Caco-2 (cell line): ENCODE measurements around the gene PADI4. TPM values are rescaled to one million over a fixed set of nuclear protein-coding genes. Genes with fewer than 3 reads are reported as not detected.
"Not testable (repeated sequence)": the region's sequence is repeated elsewhere in the genome, so short reads cannot be mapped to it uniquely, and the experiment has no call there.

Experiments
- BruUV-seq: library from RNA; stranded (reverse); fragments of 400-500 nt; replicated peaks from 2 replicates; lab custom pipeline; 2021; lab: Mats Ljungman, UMichigan
- CTCF ChIA-PET: fragments of 300-600 bp; sonication (Branson Sonifier 250); formaldehyde crosslinking; loops from one replicate; lab custom pipeline; 2022; ENCODE audit warnings: antibody characterized with exemption; lab: Charles Lee
- POLR2A ChIA-PET: fragments of 300-600 bp; sonication (Branson Sonifier 250); formaldehyde crosslinking; loops from one replicate; lab custom pipeline; 2022; ENCODE audit warnings: antibody characterized with exemption; lab: Charles Lee
- DNase-seq, 2 experiments: peaks; one replicate each; pipeline versions ENCODE4 v3.0.0 to v3.0.0-alpha.2; 2020 to 2022
- H3K27me3 ChIP-seq: replicated peaks from 2 replicates; pipeline ENCODE4 v1.6.0; 2011; ENCODE audit warnings: low read length; ENCODE audit not compliant: control insufficient read depth, insufficient read depth
- H3K36me3 ChIP-seq: 2 replicates; pipeline ENCODE4 v1.5.1; 2011; ENCODE audit warnings: low read length; ENCODE audit not compliant: control insufficient read depth, insufficient read depth
- H3K4me1 ChIP-seq: fragments of 250-450 bp; sonication (Bioruptor Pico); 2 replicates; pipeline ENCODE4 v1.5.1; 2020; ENCODE audit warnings: mild to moderate bottlenecking
- H3K4me3 ChIP-seq: 2 replicates; pipeline ENCODE4 v1.5.1; 2011; ENCODE audit warnings: low read depth, mild to moderate bottlenecking, control low read depth, low read length
- H3K9me3 ChIP-seq: fragments of 250-450 bp; sonication (Bioruptor Pico); 2 replicates; pipeline ENCODE4 v1.5.1; 2020; ENCODE audit warnings: mild to moderate bottlenecking, moderate library complexity
- H3K27ac Mint-ChIP-seq: one replicate; pipeline ENCODE4 v1.8.0; 2022; ENCODE audit warnings: mixed read lengths; ENCODE audit not compliant: unreplicated experiment
- H3K27me3 Mint-ChIP-seq: one replicate; pipeline ENCODE4 v1.8.0; 2022; ENCODE audit warnings: mixed read lengths; ENCODE audit not compliant: insufficient read depth, unreplicated experiment
- H3K36me3 Mint-ChIP-seq: one replicate; pipeline ENCODE4 v1.8.0; 2022; ENCODE audit warnings: mild to moderate bottlenecking, mixed read lengths; ENCODE audit not compliant: insufficient read depth, unreplicated experiment
- H3K4me1 Mint-ChIP-seq: one replicate; pipeline ENCODE4 v1.8.0; 2022; ENCODE audit warnings: low read depth, mixed read lengths; ENCODE audit not compliant: unreplicated experiment
- H3K4me3 Mint-ChIP-seq: one replicate; pipeline ENCODE4 v1.8.0; 2022; ENCODE audit warnings: mild to moderate bottlenecking, moderate library complexity, mixed read lengths; ENCODE audit not compliant: unreplicated experiment
- H3K9me3 Mint-ChIP-seq: one replicate; pipeline ENCODE4 v1.8.0; 2022; ENCODE audit warnings: mixed read lengths; ENCODE audit not compliant: unreplicated experiment
- CTCF ChIP-seq, 2 experiments: fragments of 200-600 bp in 1 of 2; IDR thresholded peaks; 1 replicate in 1 of 2; 2 replicates in 1 of 2; pipeline versions ENCODE4 v1.5.1 to v1.8.0; 2011 to 2022; ENCODE audit warnings: antibody characterized with exemption in 1 of 2, control low read depth in 1 of 2, inconsistent platforms in 1 of 2, low read depth in 1 of 2, low read length in 1 of 2, mild to moderate bottlenecking in 1 of 2, moderate library complexity in 1 of 2; ENCODE audit not compliant: insufficient read depth in 1 of 2, severe bottlenecking in 1 of 2, unreplicated experiment in 1 of 2
- intact Hi-C: fragments of 100-400 bp; cut with micrococcal nuclease; formaldehyde crosslinking; loops from one replicate; pipeline ENCODE4 v1.10.0; 2022; ENCODE audit not compliant: unreplicated experiment
- total RNA-seq: library from RNA; stranded (reverse); gene quantifications from 2 replicates; pipeline ENCODE4 v1.2.3, GENCODE V29; 2022

Gene PADI4
- total RNA-seq, 1 experiment from 2014 or later: not detected

GRCh38 chr1:17319561-17320350, 11.8 kb downstream of the PADI4 start:
- Mint-ChIP-seq H3K36me3 (no peaks in the 10 kb centered on the region), H3K9me3 (peaks cover 22% of the 10 kb centered on the region), H3K4me1 (peaks cover 7% of the 10 kb centered on the region), H3K4me3 (no peak overlapping the region), H3K27me3 (no peaks in the 10 kb centered on the region), H3K27ac (no peak overlapping the region)
- no peak for TF ChIP-seq CTCF (IDR thresholded peaks at IDR 0.05; ENCODE audit: insufficient read depth in 1 of 2, low read depth in 1 of 2, low read length in 1 of 2, severe bottlenecking in 1 of 2, unreplicated experiment in 1 of 2)
- H3K27me3 ChIP-seq: no peaks in the 10 kb centered on the region
- intact Hi-C loops: no loop called here
- H3K4me3 ChIP-seq: no peak overlapping the region
- BruUV-seq: no TSS peak
- ChIA-PET POLR2A (no interaction called here), CTCF (interaction anchor here (0.6 kb wide), 1 partner anchor 52 kb away, joined by 3 read pairs; no protein-coding TSS in a partner anchor)
- no peaks in the 10 kb centered on the region for H3K9me3 ChIP-seq
- no peak for DNase-seq
- H3K4me1 ChIP-seq: peaks cover 10% of the 10 kb centered on the region
- H3K36me3 ChIP-seq: no peaks in the 10 kb centered on the region

GRCh38 chr1:17321857-17322390, 13.9 kb downstream of the PADI4 start:
- H3K36me3 Mint-ChIP-seq, POLR2A ChIA-PET, BruUV-seq, H3K4me3 ChIP-seq, H3K36me3 ChIP-seq, H3K4me3 Mint-ChIP-seq, H3K27me3 Mint-ChIP-seq, H3K9me3 ChIP-seq, H3K27ac Mint-ChIP-seq, H3K4me1 Mint-ChIP-seq, H3K27me3 ChIP-seq, intact Hi-C loops, CTCF ChIA-PET: not testable (repeated sequence)
- peaks cover 22% of the 10 kb centered on the region for H3K9me3 Mint-ChIP-seq
- DNase-seq: peak; percentile 24 to 59
- H3K4me1 ChIP-seq: peaks cover 10% of the 10 kb centered on the region

GRCh38 chr1:17328855-17329254, 20.9 kb downstream of the PADI4 start:
- POLR2A ChIA-PET: no interaction called here
- Mint-ChIP-seq H3K27ac (no peak overlapping the region), H3K4me3 (no peak overlapping the region), H3K36me3 (no peaks in the 10 kb centered on the region), H3K9me3 (peaks cover 10% of the 10 kb centered on the region), H3K4me1 (no peaks in the 10 kb centered on the region), H3K27me3 (peaks cover 16% of the 10 kb centered on the region)
- no peaks in the 10 kb centered on the region for H3K4me1 ChIP-seq
- no peak for TF ChIP-seq CTCF (IDR thresholded peaks at IDR 0.05; ENCODE audit: insufficient read depth in 1 of 2, low read depth in 1 of 2, low read length in 1 of 2, severe bottlenecking in 1 of 2, unreplicated experiment in 1 of 2)
- no TSS peak for BruUV-seq
- no peak overlapping the region for H3K4me3 ChIP-seq
- no peaks in the 10 kb centered on the region; the same call in 1 of the 2 replicates for H3K27me3 ChIP-seq
- no peak for DNase-seq
- intact Hi-C loops: no loop called here
- CTCF ChIA-PET: no interaction called here
- H3K36me3 ChIP-seq: no peaks in the 10 kb centered on the region
- H3K9me3 ChIP-seq: no peaks in the 10 kb centered on the region
